Stimulated activated CD4-positive, alpha-beta T cell treated with anti-CD3 and anti-CD28 coated beads, Interleukin-4, amount 100 ng/mL, for 24 hours (primary cell): Measurements from ENCODE around the gene PZP.
"Not testable (repeated sequence)": the region's sequence is repeated elsewhere in the genome, so short reads cannot be mapped to it uniquely, and the experiment has no call there.

Source experiments
- DNase-seq: peaks from one replicate; pipeline ENCODE4 v3.0.0-alpha.2; 2020

The PZP gene

GRCh38 chr12:9179781-9180180 is 28.4 kb downstream of the PZP start:
- no peak for DNase-seq

DNA sequence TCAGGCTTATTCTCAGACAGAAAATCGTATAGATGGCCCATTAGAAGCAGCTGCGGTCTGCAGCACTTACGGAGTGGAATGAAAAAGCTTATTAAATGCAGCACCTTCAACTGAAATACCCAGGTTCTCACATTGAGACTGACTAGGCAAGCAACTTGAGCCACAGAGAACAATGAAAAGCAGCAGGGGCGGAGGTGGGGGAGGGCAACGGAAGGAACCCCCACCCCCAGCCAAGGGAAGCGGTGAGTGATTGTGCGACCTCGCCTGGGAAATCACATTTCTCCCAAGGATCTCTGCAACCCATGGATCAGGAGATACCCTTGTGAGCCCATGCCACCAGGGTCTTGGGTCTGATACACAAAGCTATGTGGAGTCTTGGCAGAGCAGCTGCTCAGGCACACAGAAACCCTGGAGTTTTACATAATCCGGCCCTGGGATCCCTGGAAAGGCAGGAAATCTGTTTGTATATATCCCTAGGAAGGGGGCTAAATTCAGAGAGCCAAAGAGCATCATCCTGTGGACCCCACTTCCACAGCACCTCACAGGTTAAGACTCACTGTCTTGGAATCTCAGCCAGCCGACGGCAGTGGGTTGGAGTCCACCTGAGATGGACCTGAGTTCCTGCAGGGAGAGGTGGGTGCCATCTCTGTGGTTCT is 38.1 kb downstream of the PZP start:
- DNase-seq: no peak

DNA sequence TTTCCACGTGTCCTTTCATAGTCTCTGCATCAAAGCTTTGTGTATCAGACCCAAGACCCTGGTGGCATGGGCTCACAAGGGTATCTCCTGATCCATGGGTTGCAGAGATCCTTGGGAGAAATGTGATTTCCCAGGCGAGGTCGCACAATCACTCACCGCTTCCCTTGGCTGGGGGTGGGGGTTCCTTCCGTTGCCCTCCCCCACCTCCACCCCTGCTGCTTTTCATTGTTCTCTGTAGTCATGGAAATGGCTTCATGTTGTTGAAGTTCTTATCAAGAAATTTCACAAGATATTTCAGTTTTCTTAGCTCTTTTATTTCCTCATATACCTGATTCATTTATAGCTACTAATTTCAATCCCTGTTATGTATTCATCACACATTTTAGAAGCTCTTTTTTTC is 40.9 kb downstream of the PZP start:
- DNase-seq: not testable (repeated sequence)

- DNase-seq: no peak
Measured at GRCh38 chr12:9163392-9163791, 44.8 kb downstream of the PZP start.

DNA sequence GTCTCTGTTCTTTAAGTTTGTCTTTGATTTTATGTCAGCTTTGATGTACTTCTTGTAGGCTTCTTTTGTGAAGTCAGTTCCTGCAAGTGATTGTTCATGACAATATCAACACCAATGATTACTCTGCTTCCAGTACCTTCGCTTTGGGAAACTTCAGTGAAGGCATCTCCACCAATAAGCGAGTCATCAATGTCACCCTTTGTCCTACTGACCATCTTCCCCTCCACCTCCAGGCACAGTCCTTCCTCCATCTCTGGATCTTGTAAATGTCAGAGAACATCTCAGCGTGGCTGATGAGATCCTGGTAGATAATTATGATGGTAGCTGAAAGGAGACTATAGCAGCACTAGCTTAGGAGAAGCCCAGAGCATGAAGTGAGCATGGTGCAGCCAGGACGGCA is 52.1 kb downstream of the PZP start:
- DNase-seq: no peak

GRCh38 chr12:9149372-9149771 is 58.8 kb downstream of the PZP start:
- DNase-seq: no peak

DNA sequence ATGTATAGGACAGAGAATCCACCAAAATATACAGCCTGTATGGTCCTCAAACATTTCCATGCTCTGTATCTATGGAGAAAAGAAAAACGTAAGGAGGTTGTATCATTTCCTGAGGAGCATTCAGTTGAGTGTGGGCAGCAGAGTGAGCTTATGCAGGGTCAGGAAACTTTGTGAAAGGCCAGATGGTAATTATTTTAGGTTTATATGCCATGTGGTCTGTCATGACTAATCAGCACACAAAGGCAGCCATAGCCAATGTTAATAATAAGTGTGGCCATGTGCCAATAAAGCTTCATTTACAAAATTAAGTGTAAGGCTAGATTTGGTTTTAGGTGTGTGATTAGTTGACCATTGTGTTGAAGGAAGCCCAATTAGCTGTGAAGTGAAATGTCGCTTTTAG is 59.3 kb downstream of the PZP start:
- DNase-seq: no peak

- DNase-seq: no peak
Measured at GRCh38 chr12:9147461-9147860, 60.7 kb downstream of the PZP start.

- no peak for DNase-seq
Measured at GRCh38 chr12:9144730-9145106, 63.5 kb downstream of the PZP start.

- no peak for DNase-seq
Measured at GRCh38 chr12:9143929-9144729, 64.1 kb downstream of the PZP start.

DNA sequence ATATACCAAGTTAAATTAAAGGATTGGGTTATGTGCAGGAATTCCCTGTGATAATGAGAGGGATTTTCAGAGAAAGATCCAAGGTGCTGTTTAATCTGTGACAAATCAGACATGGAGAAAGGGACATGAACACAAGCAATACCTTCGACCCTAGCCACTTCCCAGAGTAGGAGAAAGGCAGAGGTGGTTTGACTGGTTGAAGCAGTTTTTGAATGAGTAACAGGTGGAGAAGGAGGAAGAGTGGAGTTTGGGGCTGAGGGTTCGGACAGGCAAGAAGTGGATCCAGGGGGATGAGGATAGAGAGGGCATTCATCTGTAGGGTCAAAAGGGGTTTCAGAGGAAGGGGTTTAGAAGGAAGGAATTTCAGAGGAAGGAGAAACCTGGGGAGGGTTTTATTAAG is 65.1 kb downstream of the PZP start:
- DNase-seq: no peak

DNA sequence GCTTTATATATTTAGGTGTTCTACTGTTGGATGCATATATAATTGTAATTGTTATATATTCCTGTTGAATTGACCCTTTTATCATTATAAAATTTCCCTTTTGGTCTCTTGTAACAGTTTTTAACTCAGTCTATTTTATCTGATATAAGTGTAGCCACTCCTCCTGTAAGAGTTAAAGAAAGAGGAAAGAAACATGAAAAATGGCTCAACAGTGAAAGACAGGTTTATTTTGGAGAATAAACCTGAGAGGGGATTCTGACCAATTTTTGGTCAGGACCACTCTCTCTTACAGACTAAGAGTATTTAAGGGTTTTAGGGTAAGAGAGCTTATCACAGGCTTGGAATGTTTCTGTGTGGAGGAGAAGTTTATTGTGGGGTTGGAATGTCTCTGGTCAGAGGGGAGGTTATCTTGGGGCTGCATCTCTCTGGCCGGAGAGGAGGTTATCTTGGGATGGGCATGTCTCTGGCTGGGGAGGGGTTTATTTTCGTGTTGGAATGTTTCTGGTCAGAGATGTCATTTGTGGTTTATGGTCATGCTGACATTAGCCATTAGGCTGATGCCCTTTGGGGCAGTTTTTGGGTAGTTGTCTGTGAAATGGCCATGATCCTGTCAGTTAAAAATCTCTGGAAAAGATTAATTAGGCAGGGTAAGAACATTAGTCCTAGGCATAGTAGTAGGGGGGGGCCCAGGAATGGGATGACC is 68.5 kb downstream of the PZP start:
- DNase-seq: not testable (repeated sequence)

- DNase-seq: no peak
Measured at GRCh38 chr12:9135903-9136310, 72.3 kb downstream of the PZP start.

GRCh38 chr12:9134981-9135628 is 73.1 kb downstream of the PZP start:
- peak; percentile 9 for DNase-seq

DNA sequence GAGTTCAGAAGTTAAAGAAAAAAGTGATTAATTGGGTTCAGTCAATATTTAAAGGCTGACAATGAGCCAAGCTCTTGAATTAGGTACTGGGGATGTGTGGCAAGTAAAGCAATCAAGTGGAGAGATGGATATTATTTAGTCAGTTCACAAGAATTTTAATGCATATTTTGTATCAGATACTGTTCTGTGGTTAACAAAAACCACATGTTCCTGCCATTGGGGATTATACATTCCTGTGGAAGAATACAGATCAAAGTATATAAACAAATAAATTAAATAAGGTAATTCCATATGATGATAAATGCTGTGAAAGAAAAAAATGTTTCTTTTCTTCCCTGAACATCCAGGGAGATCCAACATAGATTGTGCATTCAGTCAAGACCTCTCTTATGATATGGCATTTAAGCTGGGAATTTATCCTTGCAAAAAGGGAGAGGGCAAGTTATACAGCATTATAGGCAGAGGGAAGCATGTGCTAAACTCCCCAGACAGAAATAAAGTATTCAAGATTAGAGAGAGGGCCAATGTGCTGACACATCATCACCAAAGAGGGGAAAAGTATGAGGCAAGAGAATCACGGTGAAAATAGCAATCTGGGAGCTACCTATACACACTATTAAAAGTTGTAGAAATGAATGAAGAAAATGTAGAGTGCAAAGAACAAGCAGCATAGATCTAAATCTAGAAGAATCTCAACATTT is 74.8 kb downstream of the PZP start:
- no peak for DNase-seq

- no peak for DNase-seq
Measured at GRCh38 chr12:9132008-9132535, 76.1 kb downstream of the PZP start.

DNA sequence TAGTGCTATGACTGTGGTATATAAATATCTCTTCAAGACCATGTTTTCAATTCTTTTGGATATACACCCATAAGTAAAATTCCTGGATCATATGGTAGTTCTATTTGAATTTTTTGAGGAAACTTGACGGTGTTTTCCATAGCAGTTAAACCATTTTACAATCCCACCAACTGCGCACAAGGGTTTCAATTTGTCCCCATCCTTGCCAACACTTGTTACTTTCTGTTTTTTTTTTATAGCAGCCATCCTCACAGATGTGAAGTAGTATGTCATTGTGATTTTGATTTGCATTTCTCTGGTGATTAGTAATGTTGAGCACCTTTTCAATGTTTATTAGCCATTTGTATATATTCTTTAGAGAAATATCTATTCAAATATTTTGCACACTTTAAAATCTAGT is 78.0 kb downstream of the PZP start:
- no peak for DNase-seq

GRCh38 chr12:9127936-9128663 is 80.1 kb downstream of the PZP start:
- DNase-seq: no peak

DNA sequence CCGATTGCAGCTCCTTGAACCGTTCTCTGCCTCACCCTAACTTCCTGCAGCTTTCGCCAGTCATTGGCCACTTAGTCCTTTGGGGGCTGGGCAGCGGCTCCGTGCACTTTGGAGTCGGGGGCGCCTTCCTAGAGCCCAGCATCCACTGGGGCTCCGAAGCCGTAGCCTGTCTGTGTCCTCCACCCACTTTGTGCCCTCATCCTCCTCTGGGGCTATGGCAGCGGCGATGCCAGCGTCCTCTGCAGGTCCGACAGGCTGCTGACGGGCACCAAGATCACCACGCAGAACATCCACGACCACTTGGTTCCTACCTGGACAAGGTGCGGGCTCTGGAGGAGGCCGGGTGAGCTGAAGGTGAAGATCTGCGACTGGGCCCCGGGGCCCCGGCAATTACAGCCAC is 80.7 kb downstream of the PZP start:
- no peak for DNase-seq

GRCh38 chr12:9124383-9125031 is 83.7 kb downstream of the PZP start:
- DNase-seq: no peak

DNA sequence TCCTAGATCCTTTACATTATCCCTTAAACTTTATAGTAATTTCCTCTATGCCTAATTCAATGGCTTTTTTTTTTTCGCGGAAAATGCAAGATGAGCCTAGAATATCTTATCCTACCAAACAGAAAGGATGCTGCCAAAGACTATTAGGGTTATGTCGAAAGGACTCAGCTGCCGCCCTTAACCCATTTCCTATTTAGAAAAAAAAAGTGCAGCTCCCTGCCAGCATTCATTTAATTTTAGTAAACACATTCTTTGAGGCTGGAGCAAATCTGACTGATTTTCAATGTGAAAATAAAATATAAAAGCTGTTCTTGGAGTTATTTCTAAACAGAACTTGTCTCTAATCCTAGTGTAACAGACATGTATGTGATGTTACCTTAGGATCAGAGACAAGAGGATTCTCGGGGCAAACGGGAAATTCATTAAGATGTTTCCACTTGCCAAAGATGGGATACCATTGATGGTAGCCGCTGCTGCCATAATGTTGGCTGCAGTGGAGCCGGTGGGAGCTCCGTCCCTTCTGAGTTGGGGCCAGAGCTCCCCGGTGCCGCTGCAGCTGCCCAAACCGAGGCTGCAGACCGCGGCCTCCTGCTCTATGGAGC is 84.3 kb downstream of the PZP start:
- no peak for DNase-seq
